HG02885 (cell line): Measurements from ENCODE around the gene DDX50.
A peak's percentile ranks its signal among the peaks of the same experiment; 100 is the strongest.
"Not testable (repeated sequence)": the region's sequence is repeated elsewhere in the genome, so short reads cannot be mapped to it uniquely, and the experiment has no call there.

ENCODE experiments used
- ATAC-seq: cut with Tn5 transposase; IDR thresholded peaks from one replicate; pipeline ENCODE4 v1.9.1; 2021; ENCODE audit warnings: mild to moderate bottlenecking; ENCODE audit not compliant: unreplicated experiment, poor library complexity

Gene DDX50

GRCh38 chr10:68901105-68901927 is at the start of gene DDX50:
Gene DDX50 (plus strand): TSS chr10:68901315. CDS start chr10:68901385, 70 bp downstream.
- ATAC-seq: peak; percentile 97

- ATAC-seq: no peak
These were observed 44.8 kb upstream of the DDX50 start for GRCh38 chr10:68856352-68856751.

GRCh38 chr10:68857005-68857404 is 44.1 kb upstream of the DDX50 start:
- no peak for ATAC-seq

GRCh38 chr10:68861253-68861652 is 39.9 kb upstream of the DDX50 start:
- no peak for ATAC-seq

- no peak for ATAC-seq
These were observed 36.5 kb upstream of the DDX50 start for GRCh38 chr10:68864611-68865010.

- ATAC-seq: not testable (repeated sequence)
These were observed 32.9 kb upstream of the DDX50 start for GRCh38 chr10:68868173-68868572.

- ATAC-seq: no peak
These were observed 31.5 kb upstream of the DDX50 start for GRCh38 chr10:68869623-68870022.

- ATAC-seq: no peak
These were observed 31.1 kb upstream of the DDX50 start for GRCh38 chr10:68870061-68870460.

GRCh38 chr10:68870545-68871104 is 30.5 kb upstream of the DDX50 start:
- no peak for ATAC-seq

GRCh38 chr10:68871105-68871711 is 29.9 kb upstream of the DDX50 start:
- no peak for ATAC-seq

- ATAC-seq: no peak
These were observed 29.3 kb upstream of the DDX50 start for GRCh38 chr10:68871731-68872342.

GRCh38 chr10:68876246-68877138 is 24.6 kb upstream of the DDX50 start:
- ATAC-seq: no peak

- no peak for ATAC-seq
These were observed 23.5 kb upstream of the DDX50 start for GRCh38 chr10:68877482-68878110.

GRCh38 chr10:68878496-68878895 is 22.6 kb upstream of the DDX50 start:
- no peak for ATAC-seq

GRCh38 chr10:68879628-68880027 is 21.5 kb upstream of the DDX50 start:
- ATAC-seq: no peak

- no peak for ATAC-seq
These were observed 20.9 kb upstream of the DDX50 start for GRCh38 chr10:68880181-68880580.

- ATAC-seq: no peak
These were observed 6.1 kb upstream of the DDX50 start for GRCh38 chr10:68895041-68895440.

- ATAC-seq: no peak
These were observed 3.8 kb upstream of the DDX50 start for GRCh38 chr10:68897336-68897741.

- ATAC-seq: no peak
These were observed 1.8 kb upstream of the DDX50 start for GRCh38 chr10:68899186-68899745.
